ENCODE data around the gene MASP1.

MASP1 gene

GRCh38 chr3:187291512-187292132 lies at the start of gene MASP1:
MASP1 (minus strand) TSS chr3:187291737; CDS start chr3:187291632, 105 bp downstream.
- no peak for DNase-seq

- DNase-seq = no peak
Measured at GRCh38 chr3:187340578-187340977, 49.0 kb upstream of the MASP1 start.

- no peak for DNase-seq
Measured at GRCh38 chr3:187336322-187336721, 44.8 kb upstream of the MASP1 start.

GRCh38 chr3:187334904-187335303 lies 43.4 kb upstream of the MASP1 start:
- DNase-seq = no peak

GRCh38 chr3:187328691-187329090 lies 37.2 kb upstream of the MASP1 start:
- DNase-seq = no peak

GRCh38 chr3:187327845-187328244 lies 36.3 kb upstream of the MASP1 start:
- DNase-seq = no peak

GRCh38 chr3:187325632-187326031 lies 34.1 kb upstream of the MASP1 start:
- no peak for DNase-seq

- DNase-seq = no peak
Measured at GRCh38 chr3:187323091-187323490, 31.6 kb upstream of the MASP1 start.

- no peak for DNase-seq
Measured at GRCh38 chr3:187322291-187322690, 30.8 kb upstream of the MASP1 start.

- DNase-seq = no peak
Measured at GRCh38 chr3:187321766-187322165, 30.2 kb upstream of the MASP1 start.

GRCh38 chr3:187319699-187320302 lies 28.3 kb upstream of the MASP1 start:
- DNase-seq = peak; percentile 47 to 52

- peak; percentile 34 for DNase-seq
Measured at GRCh38 chr3:187318819-187319616, 27.5 kb upstream of the MASP1 start.

- DNase-seq = no peak
Measured at GRCh38 chr3:187315872-187316271, 24.3 kb upstream of the MASP1 start.

GRCh38 chr3:187314176-187314575 lies 22.6 kb upstream of the MASP1 start:
- no peak for DNase-seq

GRCh38 chr3:187310954-187311470 lies 19.5 kb upstream of the MASP1 start:
- no peak for DNase-seq

GRCh38 chr3:187310226-187310625 lies 18.7 kb upstream of the MASP1 start:
- DNase-seq = no peak

GRCh38 chr3:187305881-187306280 lies 14.3 kb upstream of the MASP1 start:
- DNase-seq = no peak

GRCh38 chr3:187299611-187300010 lies 8.1 kb upstream of the MASP1 start:
- no peak for DNase-seq

GRCh38 chr3:187296911-187297310 lies 5.4 kb upstream of the MASP1 start:
- no peak for DNase-seq

- DNase-seq = no peak
Measured at GRCh38 chr3:187296058-187296457, 4.5 kb upstream of the MASP1 start.

GRCh38 chr3:187295316-187296034 lies 3.9 kb upstream of the MASP1 start:
- no peak for DNase-seq

- no peak for DNase-seq
Measured at GRCh38 chr3:187293516-187294430, 2.2 kb upstream of the MASP1 start.
